SU-DHL-6 (cell line): ENCODE measurements around the gene STARD9.
"Not testable (repeated sequence)": the region's sequence is repeated elsewhere in the genome, so short reads cannot be mapped to it uniquely, and the experiment has no call there.

Experiments
- EZH2phosphoT487 ChIP-seq: fragments of 200-600 bp; sonication (generic), shearing (Covaris generic); conservative IDR thresholded peaks from 2 replicates; pipeline ENCODE4 v1.6.1; 2018; ENCODE audit warnings: mild to moderate bottlenecking, antibody characterized with exemption, low read length, moderate library complexity, mixed read lengths
- TF ChIP-seq, protein P1 (sequence below): fragments of 200-600 bp; sonication (generic); IDR thresholded peaks from one replicate; pipeline ENCODE4 v1.5.1; 2017; ENCODE audit warnings: antibody characterized with exemption, mild to moderate bottlenecking, low read length, moderate library complexity; ENCODE audit not compliant: insufficient read depth, poor library complexity, severe bottlenecking

DNA sequence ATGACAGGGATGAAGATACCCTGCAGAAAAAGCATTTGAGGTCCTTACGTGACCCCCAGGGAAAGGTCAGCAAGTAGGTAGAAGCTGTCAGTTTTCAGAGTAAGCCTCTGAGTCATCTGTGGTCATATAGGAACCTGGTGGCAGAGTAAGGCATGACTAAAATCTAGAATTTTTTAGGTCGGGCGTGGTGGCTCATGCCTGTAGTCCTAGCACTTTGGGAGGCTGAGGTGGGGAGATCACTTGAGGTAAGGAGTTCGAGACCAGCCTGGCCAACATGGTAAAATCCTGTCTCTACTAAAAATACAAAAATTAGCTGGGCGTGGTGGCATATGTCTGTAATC is 104.7 kb downstream of the STARD9 start:
- TF ChIP-seq, protein P1, sequence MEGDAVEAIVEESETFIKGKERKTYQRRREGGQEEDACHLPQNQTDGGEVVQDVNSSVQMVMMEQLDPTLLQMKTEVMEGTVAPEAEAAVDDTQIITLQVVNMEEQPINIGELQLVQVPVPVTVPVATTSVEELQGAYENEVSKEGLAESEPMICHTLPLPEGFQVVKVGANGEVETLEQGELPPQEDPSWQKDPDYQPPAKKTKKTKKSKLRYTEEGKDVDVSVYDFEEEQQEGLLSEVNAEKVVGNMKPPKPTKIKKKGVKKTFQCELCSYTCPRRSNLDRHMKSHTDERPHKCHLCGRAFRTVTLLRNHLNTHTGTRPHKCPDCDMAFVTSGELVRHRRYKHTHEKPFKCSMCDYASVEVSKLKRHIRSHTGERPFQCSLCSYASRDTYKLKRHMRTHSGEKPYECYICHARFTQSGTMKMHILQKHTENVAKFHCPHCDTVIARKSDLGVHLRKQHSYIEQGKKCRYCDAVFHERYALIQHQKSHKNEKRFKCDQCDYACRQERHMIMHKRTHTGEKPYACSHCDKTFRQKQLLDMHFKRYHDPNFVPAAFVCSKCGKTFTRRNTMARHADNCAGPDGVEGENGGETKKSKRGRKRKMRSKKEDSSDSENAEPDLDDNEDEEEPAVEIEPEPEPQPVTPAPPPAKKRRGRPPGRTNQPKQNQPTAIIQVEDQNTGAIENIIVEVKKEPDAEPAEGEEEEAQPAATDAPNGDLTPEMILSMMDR = not testable (repeated sequence)
- TF ChIP-seq EZH2phosphoT487 = not testable (repeated sequence)
